Upper lobe of right lung (tissue), 1 donor: ENCODE data around the gene SNX13. TPM values are rescaled to one million over a fixed set of nuclear protein-coding genes. Genes with fewer than 3 reads are reported as not detected.

Experiments
- ATAC-seq: fragments of 200-7000 bp; cut with Tn5 transposase; one replicate; pipeline ENCODE4 v1.9.1; 2020; ENCODE audit warnings: mild to moderate bottlenecking, moderate library complexity
- DNase-seq: peaks from one replicate; pipeline ENCODE4 v3.0.0-alpha.2; 2020
- H3K27ac ChIP-seq: fragments of 200-600 bp; one replicate; pipeline ENCODE4 v1.8.0; 2022
- H3K27me3 ChIP-seq: fragments of 200-600 bp; one replicate; pipeline ENCODE4 v1.8.0; 2022; ENCODE audit warnings: mild to moderate bottlenecking
- H3K36me3 ChIP-seq: fragments of 200-600 bp; one replicate; pipeline ENCODE4 v1.8.0; 2022
- H3K4me1 ChIP-seq: fragments of 200-600 bp; one replicate; pipeline ENCODE4 v1.8.0; 2022
- H3K4me3 ChIP-seq: fragments of 200-600 bp; one replicate; pipeline ENCODE4 v1.8.0; 2022; ENCODE audit warnings: mild to moderate bottlenecking
- H3K9me3 ChIP-seq: fragments of 200-600 bp; one replicate; pipeline ENCODE4 v1.8.0; 2022
- intact Hi-C: fragments of 100-400 bp; cut with DNase I; formaldehyde crosslinking; loops from one replicate; pipeline ENCODE4 v1.11.0; 2022
- total RNA-seq: library from RNA; stranded (reverse); fragmentation: NEBNext Ultra II Directional; extraction: Animal tissue kit (Norgen Biotek cat#: 25700); gene quantifications from one replicate; pipeline ENCODE4 v1.2.1, GENCODE V29; 2021
- TF ChIP-seq, protein P1 (sequence below): fragments of 200-600 bp; IDR thresholded peaks from one replicate; pipeline ENCODE4 v1.8.0; 2022; ENCODE audit warnings: antibody characterized with exemption
- donor health status: DM: no; HTN: yes; CAD: no; lungs with severe emphysema.

SNX13 gene
- total RNA-seq, 1 donor from 2014 or later: 47.0 TPM

DNA sequence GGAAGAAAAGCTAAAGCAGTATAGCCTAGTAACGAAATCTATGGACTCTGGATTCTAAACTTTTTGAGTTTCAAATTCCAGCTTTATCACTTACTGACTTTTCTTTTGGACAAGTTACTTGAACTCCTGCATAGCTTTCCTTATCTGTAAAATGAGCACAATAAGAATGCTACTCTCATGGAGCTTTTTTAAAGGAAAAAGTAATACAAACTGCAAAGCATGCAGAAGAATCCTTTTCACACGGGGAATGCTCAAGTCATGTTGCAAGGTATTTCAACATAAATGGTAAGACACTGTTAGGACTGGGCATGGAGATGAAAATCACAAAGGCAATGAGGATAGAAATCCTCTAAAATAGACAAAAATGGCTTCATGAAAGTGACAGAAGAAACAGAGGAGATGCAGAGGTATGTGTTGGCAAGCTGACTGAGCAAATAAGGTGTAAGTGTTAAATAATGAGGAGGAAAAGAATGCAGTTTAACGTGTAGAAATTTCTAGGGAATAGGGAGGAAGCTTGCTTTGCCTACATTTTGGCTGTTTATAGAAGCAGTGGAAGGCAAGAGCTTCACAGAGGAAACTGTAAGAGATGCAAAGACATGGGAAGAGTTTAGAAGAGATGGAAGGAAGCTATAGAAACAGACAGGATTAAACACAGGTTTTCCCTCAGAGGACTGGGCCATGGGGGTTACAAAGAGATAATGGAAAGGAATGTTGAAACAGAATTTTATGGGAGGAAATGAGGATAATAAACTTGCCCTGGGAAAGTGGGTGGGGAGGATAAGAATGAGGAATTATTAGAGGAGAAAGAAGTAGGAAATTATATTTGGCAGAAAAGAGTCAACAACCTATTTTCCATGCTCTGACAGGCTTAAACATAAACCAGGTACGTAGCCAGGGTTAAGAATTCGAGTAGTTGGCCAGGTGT is 28.8 kb upstream of the SNX13 start:
- intact Hi-C loops: no loop called here
- Histone ChIP-seq H3K4me3 (no peak overlapping the region), H3K4me1 (no peaks in the 10 kb centered on the region), H3K9me3 (no peaks in the 10 kb centered on the region), H3K27me3 (no peaks in the 10 kb centered on the region), H3K36me3 (no peaks in the 10 kb centered on the region), H3K27ac (no peak overlapping the region)
- DNase-seq (no peak), ATAC-seq (no peak)
- TF ChIP-seq, protein P1, sequence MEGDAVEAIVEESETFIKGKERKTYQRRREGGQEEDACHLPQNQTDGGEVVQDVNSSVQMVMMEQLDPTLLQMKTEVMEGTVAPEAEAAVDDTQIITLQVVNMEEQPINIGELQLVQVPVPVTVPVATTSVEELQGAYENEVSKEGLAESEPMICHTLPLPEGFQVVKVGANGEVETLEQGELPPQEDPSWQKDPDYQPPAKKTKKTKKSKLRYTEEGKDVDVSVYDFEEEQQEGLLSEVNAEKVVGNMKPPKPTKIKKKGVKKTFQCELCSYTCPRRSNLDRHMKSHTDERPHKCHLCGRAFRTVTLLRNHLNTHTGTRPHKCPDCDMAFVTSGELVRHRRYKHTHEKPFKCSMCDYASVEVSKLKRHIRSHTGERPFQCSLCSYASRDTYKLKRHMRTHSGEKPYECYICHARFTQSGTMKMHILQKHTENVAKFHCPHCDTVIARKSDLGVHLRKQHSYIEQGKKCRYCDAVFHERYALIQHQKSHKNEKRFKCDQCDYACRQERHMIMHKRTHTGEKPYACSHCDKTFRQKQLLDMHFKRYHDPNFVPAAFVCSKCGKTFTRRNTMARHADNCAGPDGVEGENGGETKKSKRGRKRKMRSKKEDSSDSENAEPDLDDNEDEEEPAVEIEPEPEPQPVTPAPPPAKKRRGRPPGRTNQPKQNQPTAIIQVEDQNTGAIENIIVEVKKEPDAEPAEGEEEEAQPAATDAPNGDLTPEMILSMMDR: no peak

DNA sequence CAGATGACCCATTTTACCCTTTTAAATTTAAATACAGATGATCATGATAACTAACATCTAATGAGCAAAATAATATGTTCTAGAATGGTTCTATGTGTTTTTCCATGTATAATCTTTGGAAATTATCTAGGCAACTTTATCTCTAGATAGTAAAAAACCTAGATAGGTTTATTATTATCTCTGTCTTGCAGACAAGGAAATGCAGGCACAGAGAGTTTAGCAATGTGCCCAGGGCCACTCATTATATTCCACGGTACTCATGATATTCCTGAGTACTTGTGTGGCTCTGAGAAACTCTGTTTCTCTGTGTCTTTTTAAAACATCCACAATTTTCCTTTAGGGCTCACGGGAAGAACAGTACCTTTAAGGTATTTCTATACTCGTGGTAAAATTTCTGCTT is 26.4 kb upstream of the SNX13 start:
- ATAC-seq: no peak
- TF ChIP-seq, protein P1: no peak
- no peak overlapping the region for H3K27ac ChIP-seq
- intact Hi-C loops: no loop called here
- no peaks in the 10 kb centered on the region for H3K4me1 ChIP-seq
- H3K27me3 ChIP-seq: no peaks in the 10 kb centered on the region
- H3K4me3 ChIP-seq: no peak overlapping the region
- no peaks in the 10 kb centered on the region for H3K36me3 ChIP-seq
- no peaks in the 10 kb centered on the region for H3K9me3 ChIP-seq
- no peak for DNase-seq

DNA sequence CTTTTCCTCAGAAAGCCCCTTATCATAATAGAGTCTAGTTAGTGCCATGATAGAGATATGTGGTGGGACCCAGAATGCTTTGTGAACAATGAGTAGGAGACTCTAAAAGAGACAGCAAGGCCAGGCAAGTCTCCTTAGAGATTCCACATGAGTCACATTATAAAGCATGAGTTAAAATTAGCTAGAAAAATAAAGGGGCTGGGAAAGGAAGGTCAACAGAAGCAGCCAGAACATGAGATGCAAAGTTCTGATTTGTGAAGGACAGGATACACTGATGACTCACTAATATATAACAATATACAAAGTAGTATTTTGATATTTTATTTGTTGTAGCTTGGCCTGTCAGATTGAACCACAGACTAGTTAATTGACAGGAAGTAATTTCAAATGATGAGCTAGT is 25.3 kb upstream of the SNX13 start:
- TF ChIP-seq, protein P1: no peak
- no peaks in the 10 kb centered on the region for H3K36me3 ChIP-seq
- H3K27ac ChIP-seq: no peak overlapping the region
- ATAC-seq (no peak), DNase-seq (no peak)
- intact Hi-C loops: no loop called here
- H3K4me3 ChIP-seq: no peak overlapping the region
- H3K27me3 ChIP-seq: no peaks in the 10 kb centered on the region
- no peaks in the 10 kb centered on the region for H3K9me3 ChIP-seq
- no peaks in the 10 kb centered on the region for H3K4me1 ChIP-seq

DNA sequence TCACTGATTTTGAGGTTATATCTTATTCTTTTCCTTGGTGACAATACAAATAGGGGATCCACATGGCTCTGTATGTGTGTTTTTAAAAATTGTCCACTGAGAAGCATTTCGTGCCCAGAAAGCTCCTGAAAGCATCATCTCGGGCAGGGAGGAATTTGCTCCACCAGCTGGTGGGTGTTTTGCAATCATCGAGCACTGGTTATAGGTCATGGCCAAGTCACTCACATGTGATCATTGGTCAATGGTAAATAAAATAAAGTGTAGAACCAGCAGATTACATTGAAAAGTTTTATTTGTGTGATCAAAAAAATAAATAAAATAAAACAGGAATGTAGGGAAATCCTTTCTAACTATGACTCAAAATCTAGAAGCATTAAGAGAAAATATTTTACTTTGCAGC is 23.0 kb upstream of the SNX13 start:
- TF ChIP-seq, protein P1: no peak
- no peaks in the 10 kb centered on the region for H3K9me3 ChIP-seq
- H3K4me1 ChIP-seq: no peaks in the 10 kb centered on the region
- ATAC-seq (no peak), DNase-seq (no peak)
- H3K4me3 ChIP-seq: no peak overlapping the region
- no peak overlapping the region for H3K27ac ChIP-seq
- H3K36me3 ChIP-seq: no peaks in the 10 kb centered on the region
- H3K27me3 ChIP-seq: no peaks in the 10 kb centered on the region
- intact Hi-C loops: no loop called here

DNA sequence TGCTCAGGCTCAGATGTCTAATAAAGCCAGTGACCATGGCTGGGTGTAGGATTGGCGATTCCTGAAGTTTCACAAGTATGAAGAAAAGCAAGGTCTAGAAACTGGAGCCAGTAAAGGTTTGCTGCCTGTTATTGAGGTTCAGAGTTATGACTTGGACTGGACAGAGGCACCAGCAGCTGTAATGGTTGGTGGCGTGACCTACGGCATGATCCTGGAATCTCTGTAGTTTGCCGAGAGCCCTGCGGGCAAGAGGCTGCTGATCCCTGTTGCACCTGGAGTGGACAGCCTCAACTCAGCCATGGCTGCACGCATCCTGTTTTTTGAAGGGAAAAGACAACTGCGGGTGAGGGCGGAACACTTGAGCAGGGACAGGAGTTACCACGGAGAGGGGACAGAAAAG is 22.4 kb upstream of the SNX13 start:
- DNase-seq (no peak), ATAC-seq (no peak)
- TF ChIP-seq, protein P1: no peak
- no peaks in the 10 kb centered on the region for H3K27me3 ChIP-seq
- intact Hi-C loops: no loop called here
- no peaks in the 10 kb centered on the region for H3K36me3 ChIP-seq
- H3K27ac ChIP-seq: no peak overlapping the region
- no peak overlapping the region for H3K4me3 ChIP-seq
- no peaks in the 10 kb centered on the region for H3K4me1 ChIP-seq
- H3K9me3 ChIP-seq: no peaks in the 10 kb centered on the region
